ENCODE results near the gene MKNK1. TPM values are rescaled to one million over a fixed set of nuclear protein-coding genes. Genes with fewer than 3 reads are reported as not detected.

Gene MKNK1
- total and polyA plus RNA-seq, 2 of the 8 experiments (the other 6 are each of a cell fraction or from before 2014, with no cell fraction given): 13.9 to 21.5 TPM

- H3K4me1 ChIP-seq (replicated peaks in 1 of 4; ENCODE audit: control insufficient read depth in 3 of 4, insufficient read depth in 4 of 4, low read length in 3 of 4): peaks cover 25 to 52% (median 35%) of the 10 kb centered on the region in 4 experiments
- H2AFZ ChIP-seq (ENCODE audit: low read length): no peak overlapping the region
- no peak overlapping the region for H3K27ac ChIP-seq (ENCODE audit: low read depth, low read length)
- H3K36me3 ChIP-seq (ENCODE audit: control insufficient read depth in 2 of 4, insufficient read depth in 4 of 4, low read length in 3 of 4): no peaks in the 10 kb centered on the region
- H2BK5ac ChIP-seq (ENCODE audit: low read depth, low read length): no peak overlapping the region
- 59% methylated on average over 15 of the region's 15 CpGs; no CpG with 5 or more reads in 1 of the 2 experiments for WGBS, 2 experiments (ENCODE audit: extremely low coverage in 1 of 2, insufficient coverage in 1 of 2, insufficient read length in 1 of 2, insufficient replicate concordance in 2 of 2, low coverage in 1 of 2, low lambda C conversion rate in 2 of 2, missing lambda C conversion rate in 1 of 2)
- no peaks in the 10 kb centered on the region for H3K23me2 ChIP-seq (ENCODE audit: low read depth, low read length)
- H2BK12ac ChIP-seq (ENCODE audit: low read depth, low read length): peak overlapping the region; percentile 1; the same call in 1 of the 2 replicates
- POLR2A ChIA-PET (ENCODE audit: partially characterized antibody): interaction anchor here (0.7 to 1.3 kb wide), 4 partner anchors 26 to 146 kb away, joined by 3 read pairs; no protein-coding TSS in a partner anchor
- no peaks in the 10 kb centered on the region for H3K9me3 ChIP-seq (ENCODE audit: insufficient read depth in 2 of 2, low read depth in 1 of 2, low read length in 1 of 2)
- peaks cover 0 to 2% of the 10 kb centered on the region in 2 experiments for H4K20me1 ChIP-seq (replicated peaks in 1 of 2; ENCODE audit: control insufficient read depth in 1 of 2, insufficient read depth in 2 of 2, low read length in 2 of 2)
- peak overlapping the region; percentile 75 for H3K18ac ChIP-seq (ENCODE audit: extremely low read depth, low read length)
- DNase-seq (ENCODE audit: low read depth in 1 of 2, low spot score in 2 of 2) (no peak), FAIRE-seq (no peak)
- peaks cover 5 to 41% (median 28%) of the 10 kb centered on the region in 4 experiments for H3K27me3 ChIP-seq (replicated peaks in 1 of 4; ENCODE audit: control insufficient read depth in 3 of 4, extremely low read depth in 1 of 4, insufficient read depth in 3 of 4, low read length in 3 of 4)
- no peak overlapping the region; the same call in 1 of the 2 replicates for H2AK5ac ChIP-seq (ENCODE audit: low read depth, low read length)
- no peak overlapping the region for H2BK120ac ChIP-seq (replicated peaks; ENCODE audit: low read depth, low read length)
- H3K4ac ChIP-seq (replicated peaks; ENCODE audit: insufficient read length, low read depth, low read length): no peak overlapping the region
- peak overlapping the region; percentile 3 to 38; a peak in 1 of 4 replicates for H3K4me2 ChIP-seq (ENCODE audit: insufficient read depth in 1 of 2, low read depth in 2 of 2, low read length in 2 of 2)
- TF ChIP-seq SUZ12 (IDR thresholded peaks at IDR 0.05; ENCODE audit: low read length): peak; percentile 36; the same call in 1 of the 2 replicates
- TF ChIP-seq TBP (IDR thresholded peaks at IDR 0.05; ENCODE audit: low read depth, low read length): no peak
- TF ChIP-seq CTBP2 (IDR thresholded peaks at IDR 0.05; ENCODE audit: borderline replicate concordance, insufficient read depth, insufficient read length, low read length): peak; percentile 68
- no peak overlapping the region for H3K4me3 ChIP-seq (ENCODE audit: extremely low read depth in 1 of 4, insufficient read depth in 2 of 4, low read depth in 3 of 4, low read length in 4 of 4)
- CTCF ChIA-PET (ENCODE audit: partially characterized antibody): interaction anchor here (0.6 to 18.9 kb wide), 10 partner anchors 10 to 78 kb away, joined by 3 to 287 read pairs (median 14); partner anchors contain the start of gene DMBX1
- no peak overlapping the region for H3K9ac ChIP-seq (replicated peaks in 1 of 4; ENCODE audit: extremely low read depth in 1 of 4, low read depth in 3 of 4, low read length in 3 of 4)
- H3K56ac ChIP-seq (replicated peaks; ENCODE audit: insufficient read length, low read depth, low read length): no peak overlapping the region
- no peak overlapping the region for H3K14ac ChIP-seq (ENCODE audit: insufficient read length)
- no peak overlapping the region for H3K23ac ChIP-seq (ENCODE audit: insufficient read length)
- no peak overlapping the region for H4K8ac ChIP-seq (ENCODE audit: extremely low read depth, insufficient read depth, low read length)
- H2BK15ac ChIP-seq (ENCODE audit: low read length): peak overlapping the region; percentile 35; the same call in 1 of the 2 replicates
- no peaks in the 10 kb centered on the region for H3K79me1 ChIP-seq (ENCODE audit: low read depth, low read length)
- H2BK20ac ChIP-seq (ENCODE audit: low read length): peak overlapping the region; percentile 26; the same call in 1 of the 2 replicates
- no peaks in the 10 kb centered on the region for H3K79me2 ChIP-seq (ENCODE audit: control insufficient read depth in 1 of 2, insufficient read depth in 2 of 2, low read length in 2 of 2)
- H4K5ac ChIP-seq (ENCODE audit: insufficient read length, low read depth, low read length): no peak overlapping the region
- no peak overlapping the region for H4K91ac ChIP-seq (replicated peaks; ENCODE audit: insufficient read length, low read length)
Observed at GRCh38 chr1:46520063-46520911, 83.8 kb downstream of the MKNK1 start.

Data from H1 (cell line).